GM10248 (cell line): ENCODE results near the gene AFDN.

ENCODE experiments used
- CTCF ChIA-PET: fragments of 300-600 bp; sonication (Branson Sonifier 250); formaldehyde crosslinking; extraction: SDS; loops from one replicate; lab custom pipeline; 2021; ENCODE audit warnings: antibody characterized with exemption; lab: Yijun Ruan, JAX
- POLR2A ChIA-PET: fragments of 350-650 bp; sonication (Branson Sonifier 250); formaldehyde crosslinking; extraction: SDS; loops from one replicate; lab custom pipeline; 2020; ENCODE audit warnings: antibody characterized with exemption; lab: Yijun Ruan, JAX
- DNase-seq: peaks from one replicate; pipeline ENCODE4 v3.0.0; 2012; ENCODE audit errors: extremely low spot score
- TF ChIP-seq, protein P1 (sequence below): IDR thresholded peaks from 2 replicates; pipeline ENCODE4 v1.5.1; 2012; ENCODE audit warnings: mild to moderate bottlenecking, low read depth; ENCODE audit errors: extremely low read depth, missing control alignments, control extremely low read depth

The AFDN gene

DNA sequence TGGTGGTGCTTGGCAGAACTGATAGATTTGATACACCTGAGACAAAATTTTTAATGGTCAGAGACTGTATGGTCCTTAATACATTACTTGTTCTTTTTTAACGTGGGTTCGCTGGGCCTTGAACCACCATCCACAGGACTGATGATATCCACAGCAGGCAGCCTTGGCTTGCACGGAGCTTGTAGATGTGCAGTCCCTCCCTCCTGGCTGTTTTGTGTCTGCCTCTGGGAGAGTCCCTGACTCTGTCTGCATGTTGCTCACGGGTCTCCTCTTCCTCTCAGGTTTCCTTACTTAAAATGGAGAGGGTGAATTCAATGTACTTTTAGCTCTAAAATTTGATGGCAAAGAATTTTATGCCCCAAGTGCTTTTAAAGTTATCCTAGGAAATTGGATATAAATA, 188.3 kb downstream of the AFDN start:
- ChIA-PET CTCF (no interaction called here), POLR2A (no interaction called here)
- no peak for DNase-seq
- TF ChIP-seq, protein P1, sequence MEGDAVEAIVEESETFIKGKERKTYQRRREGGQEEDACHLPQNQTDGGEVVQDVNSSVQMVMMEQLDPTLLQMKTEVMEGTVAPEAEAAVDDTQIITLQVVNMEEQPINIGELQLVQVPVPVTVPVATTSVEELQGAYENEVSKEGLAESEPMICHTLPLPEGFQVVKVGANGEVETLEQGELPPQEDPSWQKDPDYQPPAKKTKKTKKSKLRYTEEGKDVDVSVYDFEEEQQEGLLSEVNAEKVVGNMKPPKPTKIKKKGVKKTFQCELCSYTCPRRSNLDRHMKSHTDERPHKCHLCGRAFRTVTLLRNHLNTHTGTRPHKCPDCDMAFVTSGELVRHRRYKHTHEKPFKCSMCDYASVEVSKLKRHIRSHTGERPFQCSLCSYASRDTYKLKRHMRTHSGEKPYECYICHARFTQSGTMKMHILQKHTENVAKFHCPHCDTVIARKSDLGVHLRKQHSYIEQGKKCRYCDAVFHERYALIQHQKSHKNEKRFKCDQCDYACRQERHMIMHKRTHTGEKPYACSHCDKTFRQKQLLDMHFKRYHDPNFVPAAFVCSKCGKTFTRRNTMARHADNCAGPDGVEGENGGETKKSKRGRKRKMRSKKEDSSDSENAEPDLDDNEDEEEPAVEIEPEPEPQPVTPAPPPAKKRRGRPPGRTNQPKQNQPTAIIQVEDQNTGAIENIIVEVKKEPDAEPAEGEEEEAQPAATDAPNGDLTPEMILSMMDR = no peak

DNA sequence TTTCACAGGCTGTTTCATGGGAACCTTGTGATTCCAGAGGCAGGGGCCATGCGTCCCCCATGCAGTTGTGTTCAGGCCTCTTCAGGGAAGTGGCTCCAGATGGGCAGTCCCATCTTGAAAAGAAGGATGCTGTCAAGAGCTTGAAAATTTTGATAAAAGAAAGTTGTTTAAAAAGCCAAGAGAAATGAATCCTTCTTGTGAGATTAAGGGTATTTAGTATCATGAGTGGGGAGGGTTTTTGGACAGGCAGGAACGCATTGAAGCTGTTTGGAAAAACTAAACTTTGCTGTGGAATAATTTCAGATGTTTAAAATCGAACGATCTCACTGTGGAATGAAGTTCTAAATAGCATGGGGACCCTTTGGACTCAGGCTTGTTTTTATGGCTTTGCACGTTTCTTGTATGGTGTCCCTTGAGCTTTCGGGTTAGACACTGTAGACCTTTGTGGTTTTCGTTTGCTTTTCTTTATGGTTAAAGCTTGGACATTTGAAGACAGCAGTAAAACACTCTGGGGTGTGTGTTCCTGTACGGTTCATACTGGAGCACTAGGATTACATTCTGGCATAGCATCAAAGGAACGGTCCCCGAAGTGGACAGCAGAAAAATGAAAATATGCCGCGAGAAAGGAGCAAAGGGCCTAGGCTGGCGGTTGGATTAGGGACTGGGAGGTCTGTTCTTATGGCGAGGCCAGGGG, 188.9 kb downstream of the AFDN start:
- no peak for DNase-seq
- POLR2A ChIA-PET = no interaction called here
- TF ChIP-seq, protein P1 = no peak
- CTCF ChIA-PET = no interaction called here

GRCh38 chr6:168016176-168016620, 189.5 kb downstream of the AFDN start:
- DNase-seq = no peak
- ChIA-PET POLR2A (no interaction called here), CTCF (no interaction called here)
- TF ChIP-seq, protein P1 = no peak

DNA sequence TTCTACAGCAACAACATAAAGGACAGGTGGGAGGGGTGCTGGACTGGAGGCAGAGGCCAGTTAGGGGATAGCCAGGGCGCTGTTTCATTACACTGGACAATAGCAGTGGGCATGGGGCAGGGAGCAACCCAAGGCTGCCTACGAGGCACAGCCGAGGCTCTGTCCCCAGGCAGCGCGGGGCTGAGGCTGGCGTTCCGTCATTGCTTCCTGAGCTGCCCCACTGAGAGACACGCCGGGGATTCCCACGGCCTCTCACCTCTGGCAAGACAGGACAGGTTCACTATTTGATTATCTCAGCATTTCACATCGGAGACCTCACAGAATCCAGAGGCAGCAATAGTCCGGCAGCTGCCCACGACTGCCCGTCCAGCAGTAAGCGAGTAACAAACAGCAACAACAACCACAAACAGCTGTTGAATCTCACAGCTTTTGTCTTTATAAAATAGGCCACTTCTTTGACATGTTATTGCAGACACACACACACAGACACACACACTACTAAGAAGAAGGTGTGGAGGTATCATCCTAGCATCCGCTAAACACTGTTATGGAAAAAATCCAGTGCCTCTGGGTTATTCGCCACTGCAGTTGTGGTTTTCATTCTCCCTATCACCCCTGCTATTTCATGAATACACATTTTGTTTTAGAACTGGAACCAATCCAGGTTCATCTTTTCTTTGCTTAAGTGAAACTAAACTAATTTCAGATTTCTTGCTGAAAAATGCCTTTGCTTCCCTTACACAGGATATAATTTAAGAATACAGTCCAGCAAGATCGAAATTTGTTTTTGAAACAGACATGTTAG, 190.2 kb downstream of the AFDN start:
- no peak for DNase-seq
- CTCF ChIA-PET = no interaction called here
- POLR2A ChIA-PET = no interaction called here
- TF ChIP-seq, protein P1 = no peak

DNA sequence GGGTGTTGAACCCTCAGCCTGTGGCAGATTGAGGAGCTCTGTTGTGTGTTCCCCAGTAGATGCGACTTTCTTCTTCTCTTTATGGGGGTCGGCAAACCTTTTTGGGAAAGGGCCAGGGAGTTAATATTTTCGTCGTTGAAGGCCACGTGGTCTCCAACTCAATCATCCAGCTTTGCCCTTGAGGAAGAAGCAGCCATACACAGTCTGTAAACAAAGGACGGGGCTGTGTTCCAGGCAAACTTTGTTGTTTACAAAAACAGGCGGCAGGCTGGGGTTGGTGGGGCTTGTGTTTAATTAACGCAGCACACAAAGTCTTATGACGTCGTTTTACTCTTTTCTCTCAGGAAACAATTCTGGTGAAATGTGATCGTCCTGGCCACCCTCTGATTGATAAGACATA, 190.9 kb downstream of the AFDN start:
- TF ChIP-seq, protein P1 = no peak
- CTCF ChIA-PET = no interaction called here
- POLR2A ChIA-PET = no interaction called here
- no peak for DNase-seq

DNA sequence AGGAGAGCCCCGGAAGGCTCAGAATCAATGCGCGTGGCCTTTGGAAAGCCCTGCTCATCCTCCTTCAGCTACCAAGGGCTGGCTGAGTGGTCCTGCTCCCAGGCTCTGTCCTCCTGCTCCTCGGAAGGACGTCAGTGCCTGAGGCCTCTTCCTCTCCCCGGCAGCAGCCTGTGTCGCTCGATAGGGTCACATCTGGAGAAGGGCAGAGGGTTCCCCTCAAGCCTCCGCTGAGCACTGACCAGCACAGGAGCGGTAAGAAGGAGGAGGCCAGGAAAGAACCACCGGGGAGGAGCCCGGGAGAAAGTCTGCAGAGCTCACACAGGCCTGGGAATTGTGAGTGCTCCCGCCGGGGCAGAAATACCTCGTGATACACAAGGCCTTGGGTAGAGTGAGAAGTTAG, 192.0 kb downstream of the AFDN start:
- no peak for DNase-seq
- CTCF ChIA-PET = no interaction called here
- TF ChIP-seq, protein P1 = no peak
- POLR2A ChIA-PET = no interaction called here
